ENCODE results near the gene CFAP99.

DNA sequence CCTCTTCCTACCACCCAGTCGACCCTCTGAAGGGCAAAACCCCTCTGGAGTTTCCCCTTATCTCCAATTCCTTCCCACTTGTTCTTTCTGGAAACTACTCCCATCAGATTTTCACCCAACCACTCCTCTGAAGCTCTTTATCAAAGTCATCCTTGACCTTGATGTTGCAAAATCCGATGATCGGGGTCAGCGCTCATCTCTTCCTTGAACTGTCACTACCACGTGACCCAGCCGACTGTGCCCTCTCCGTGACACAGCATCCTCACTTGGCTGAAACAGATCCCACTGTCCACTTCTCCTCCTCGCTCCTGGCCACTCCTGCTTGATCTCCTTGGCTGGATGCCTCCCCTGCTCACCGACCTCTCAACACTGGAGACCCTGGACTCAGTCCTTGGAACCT is 1.1 kb downstream of the CFAP99 start:
- TF ChIP-seq, protein P1, sequence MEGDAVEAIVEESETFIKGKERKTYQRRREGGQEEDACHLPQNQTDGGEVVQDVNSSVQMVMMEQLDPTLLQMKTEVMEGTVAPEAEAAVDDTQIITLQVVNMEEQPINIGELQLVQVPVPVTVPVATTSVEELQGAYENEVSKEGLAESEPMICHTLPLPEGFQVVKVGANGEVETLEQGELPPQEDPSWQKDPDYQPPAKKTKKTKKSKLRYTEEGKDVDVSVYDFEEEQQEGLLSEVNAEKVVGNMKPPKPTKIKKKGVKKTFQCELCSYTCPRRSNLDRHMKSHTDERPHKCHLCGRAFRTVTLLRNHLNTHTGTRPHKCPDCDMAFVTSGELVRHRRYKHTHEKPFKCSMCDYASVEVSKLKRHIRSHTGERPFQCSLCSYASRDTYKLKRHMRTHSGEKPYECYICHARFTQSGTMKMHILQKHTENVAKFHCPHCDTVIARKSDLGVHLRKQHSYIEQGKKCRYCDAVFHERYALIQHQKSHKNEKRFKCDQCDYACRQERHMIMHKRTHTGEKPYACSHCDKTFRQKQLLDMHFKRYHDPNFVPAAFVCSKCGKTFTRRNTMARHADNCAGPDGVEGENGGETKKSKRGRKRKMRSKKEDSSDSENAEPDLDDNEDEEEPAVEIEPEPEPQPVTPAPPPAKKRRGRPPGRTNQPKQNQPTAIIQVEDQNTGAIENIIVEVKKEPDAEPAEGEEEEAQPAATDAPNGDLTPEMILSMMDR (IDR thresholded peaks at IDR 0.05; ENCODE audit: low read depth, low read length, poor library complexity, severe bottlenecking), result no peak
- TF ChIP-seq EZH2phosphoT487 (IDR thresholded peaks at IDR 0.05; ENCODE audit: borderline replicate concordance, low read length), result no peak
